Measurements from ENCODE around the gene SKI. TPM values are rescaled to one million over a fixed set of nuclear protein-coding genes. Genes with fewer than 3 reads are reported as not detected.

The SKI gene
- total and polyA plus RNA-seq, 2 of the 8 experiments (the other 6 are each of a cell fraction or from before 2014, with no cell fraction given) = 8.3 to 87.6 TPM

DNA sequence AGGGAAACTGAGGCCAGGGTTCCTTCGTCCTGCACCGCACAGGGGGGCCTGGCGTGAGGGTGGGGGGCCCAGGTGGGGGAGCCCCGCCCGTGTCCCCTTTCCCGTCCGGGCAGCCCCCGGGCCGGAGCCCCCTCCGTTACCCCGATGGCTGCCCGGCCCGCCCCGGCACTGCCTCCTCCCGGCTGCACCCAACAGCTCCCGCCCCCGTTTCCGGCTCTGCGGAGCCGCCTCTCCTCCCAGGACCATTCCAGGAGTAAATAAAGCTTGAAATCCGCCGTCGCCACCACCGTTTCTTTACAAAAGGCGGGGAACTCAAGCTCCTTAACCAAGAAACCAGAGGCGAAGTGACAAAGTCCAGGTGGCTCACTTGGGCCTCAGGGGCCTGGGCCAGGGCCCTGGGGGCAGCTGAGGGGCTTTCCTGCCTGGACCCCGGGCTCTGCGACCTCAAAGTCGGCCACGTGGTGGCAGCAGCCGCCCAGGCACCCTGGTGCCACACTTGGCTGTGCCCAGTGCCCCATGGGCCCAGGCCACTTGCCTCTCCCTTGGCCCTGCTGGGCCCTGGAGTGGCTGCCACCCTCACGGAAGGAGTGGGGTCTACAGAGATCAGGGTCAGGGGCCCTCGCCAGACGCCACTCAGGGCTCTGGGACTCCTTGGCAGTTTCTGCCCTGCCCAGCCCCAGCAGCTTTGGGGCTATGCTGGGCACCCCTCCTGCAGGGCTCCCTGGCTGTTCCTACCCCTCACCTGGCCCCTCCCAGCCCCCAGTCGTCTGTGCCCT, 33.0 kb upstream of the SKI start (continued):
- no peak for TF ChIP-seq CEBPB (IDR thresholded peaks at IDR 0.05; ENCODE audit: low read depth, low read length)
- no peak for TF ChIP-seq RFX5 (IDR thresholded peaks at IDR 0.05; ENCODE audit: borderline replicate concordance, low read depth, low read length)
- TF ChIP-seq SP2 (IDR thresholded peaks at IDR 0.05; ENCODE audit: low read length) = no peak
- TF ChIP-seq SIRT6 (IDR thresholded peaks at IDR 0.05; ENCODE audit: low read length) = no peak
- peak; percentile 98 to 99 for TF ChIP-seq RAD21 (IDR thresholded peaks at IDR 0.05 in 1 of 2, conservative IDR thresholded peaks at IDR 0.05 in 1 of 2; ENCODE audit: low read depth in 2 of 2, low read length in 2 of 2)
- no peak for TF ChIP-seq NANOG (IDR thresholded peaks at IDR 0.05; ENCODE audit: insufficient read depth, low read depth, low read length, poor library complexity, severe bottlenecking)
- 0 out of 2 replicates have a peak, but pooled peaks have one; percentile 11 for TF ChIP-seq TBP (IDR thresholded peaks at IDR 0.05; ENCODE audit: low read depth, low read length)
- no peak for TF ChIP-seq JUN (IDR thresholded peaks at IDR 0.05; ENCODE audit: low read depth, low read length)
- 0 out of 2 replicates have a peak, but pooled peaks have one; percentile 45 for TF ChIP-seq EGR1 (IDR thresholded peaks at IDR 0.05; ENCODE audit: borderline replicate concordance, low read depth, low read length)
- TF ChIP-seq PHF8 (conservative IDR thresholded peaks at IDR 0.05; ENCODE audit: low read depth, low read length) = no peak; the same call in 1 of the 2 replicates
- no peak for TF ChIP-seq TAF1 (IDR thresholded peaks at IDR 0.05; ENCODE audit: low read depth, low read length)
- 0 out of 3 replicates have a peak, but pooled peaks of 1 of the 2 experiments have one; percentile 26 for TF ChIP-seq POLR2A (IDR thresholded peaks at IDR 0.05; ENCODE audit: control extremely low read depth in 1 of 2, low read depth in 2 of 2, low read length in 2 of 2)
- TF ChIP-seq EZH2 (IDR thresholded peaks at IDR 0.05; ENCODE audit: low read depth, low read length, severe bottlenecking) = no peak
- no peak for TF ChIP-seq CBX5 (IDR thresholded peaks at IDR 0.05; ENCODE audit: low read depth, low read length)
- TF ChIP-seq CBX8 (IDR thresholded peaks at IDR 0.05; ENCODE audit: borderline replicate concordance, low read depth, low read length) = no peak
- TF ChIP-seq HDAC6 (IDR thresholded peaks at IDR 0.05; ENCODE audit: low read depth, low read length) = no peak
- no peak for TF ChIP-seq SP1 (IDR thresholded peaks at IDR 0.05; ENCODE audit: low read depth, low read length)
- peak; percentile 41 to 80; a peak in 2 of 4 replicates for TF ChIP-seq SIN3A (conservative IDR thresholded peaks at IDR 0.05 in 1 of 2, IDR thresholded peaks at IDR 0.05 in 1 of 2; ENCODE audit: low read depth in 1 of 2, low read length in 2 of 2)
- peak in 1 of 2 experiments; percentile 89; a peak in 2 of 4 replicates for TF ChIP-seq HDAC2 (IDR thresholded peaks at IDR 0.05; ENCODE audit: borderline replicate concordance in 1 of 2, low read depth in 2 of 2, low read length in 2 of 2)
- TF ChIP-seq, protein P1, sequence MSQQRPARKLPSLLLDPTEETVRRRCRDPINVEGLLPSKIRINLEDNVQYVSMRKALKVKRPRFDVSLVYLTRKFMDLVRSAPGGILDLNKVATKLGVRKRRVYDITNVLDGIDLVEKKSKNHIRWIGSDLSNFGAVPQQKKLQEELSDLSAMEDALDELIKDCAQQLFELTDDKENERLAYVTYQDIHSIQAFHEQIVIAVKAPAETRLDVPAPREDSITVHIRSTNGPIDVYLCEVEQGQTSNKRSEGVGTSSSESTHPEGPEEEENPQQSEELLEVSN (IDR thresholded peaks at IDR 0.05) = no peak
- TF ChIP-seq SP4 (IDR thresholded peaks at IDR 0.05; ENCODE audit: low read length) = no peak
- no peak for TF ChIP-seq FOSL1 (IDR thresholded peaks at IDR 0.05; ENCODE audit: insufficient read depth, low read depth, low read length)
- TF ChIP-seq BRCA1 (IDR thresholded peaks at IDR 0.05; ENCODE audit: low read depth, low read length) = no peak

Data from H1 (cell line).